HCT116 (cell line): ENCODE results near the gene PCDH1. TPM values are rescaled to one million over a fixed set of nuclear protein-coding genes. Genes with fewer than 3 reads are reported as not detected.

ENCODE experiments used
- ATAC-seq: fragments of 200-7000 bp; cut with Tn5 transposase; 2 replicates; pipeline ENCODE4 v1.9.1; 2020; ENCODE audit warnings: mild to moderate bottlenecking, moderate library complexity
- BruUV-seq: library from RNA; stranded (reverse); fragments of 400-500 nt; replicated peaks from 2 replicates; lab custom pipeline; 2021; lab: Mats Ljungman, UMichigan
- CTCF ChIA-PET: fragments of 300-600 bp; sonication (Branson Sonifier 250); formaldehyde crosslinking; loops from one replicate; lab custom pipeline; 2021; ENCODE audit warnings: antibody characterized with exemption; lab: Charles Lee
- POLR2A ChIA-PET: fragments of 300-600, 350-600 bp; sonication (Branson Sonifier 250); formaldehyde crosslinking; loops from one replicate; lab custom pipeline; 2021; ENCODE audit warnings: antibody characterized with exemption; lab: Charles Lee
- RAD21 ChIA-PET, 2 experiments: fragments of 300-600 bp; sonication (Branson Sonifier 250); formaldehyde crosslinking; loops; one replicate each; lab custom pipeline; 2023; ENCODE audit warnings: low total read pairs in 2 of 2; ENCODE audit not compliant: uncharacterized antibody in 2 of 2, unreplicated experiment in 2 of 2, low non-redundant PET in 1 of 2; lab: Charles Lee
- DNase-seq: peaks from one replicate; pipeline ENCODE4 v3.0.0-alpha.2; 2010; ENCODE audit warnings: low read depth, low spot score
- H2AFZ ChIP-seq: fragments of 200-600 bp; shearing (Covaris generic), sonication (generic); 2 replicates; pipeline ENCODE4 v1.6.1; 2017; ENCODE audit warnings: low read depth, mixed run types, mixed read lengths, antibody characterized with exemption, low read length; ENCODE audit not compliant: poor library complexity, severe bottlenecking
- H3K27ac ChIP-seq: 2 replicates; pipeline ENCODE4 v1.5.1; 2012; ENCODE audit warnings: low read depth, low read length
- H3K27me3 ChIP-seq: fragments of 200-600 bp; sonication (generic); 2 replicates; pipeline ENCODE4 v1.6.1; 2016; ENCODE audit warnings: mixed run types, low read length, mixed read lengths; ENCODE audit not compliant: insufficient read depth
- H3K36me3 ChIP-seq, 2 experiments: fragments of 200-500 bp in 1 of 2; fragments of 200-600 bp in 1 of 2; sonication (Bioruptor generic) in 1 of 2; sonication (generic) in 1 of 2; 2 replicates each; pipeline versions ENCODE4 v1.5.1 to v1.6.1; 2014 to 2016; ENCODE audit warnings: low read length in 2 of 2, inconsistent platforms in 1 of 2, mixed read lengths in 1 of 2, mixed run types in 1 of 2; ENCODE audit not compliant: insufficient read depth in 2 of 2, control insufficient read depth in 1 of 2
- H3K4me1 ChIP-seq, 2 experiments: fragments of 200-600 bp in 1 of 2; sonication (generic) in 1 of 2; 2 replicates each; pipeline versions ENCODE4 v1.5.1 to v1.6.1; 2012 to 2017; ENCODE audit warnings: low read length in 2 of 2, inconsistent platforms in 1 of 2, mild to moderate bottlenecking in 1 of 2, mixed read lengths in 1 of 2, mixed run types in 1 of 2, moderate library complexity in 1 of 2; ENCODE audit not compliant: insufficient read depth in 2 of 2, control insufficient read depth in 1 of 2
- H3K4me2 ChIP-seq: fragments of 200-600 bp; sonication (generic); 2 replicates; pipeline ENCODE4 v1.6.1; 2017; ENCODE audit warnings: mixed run types, low read length, mixed read lengths
- H3K4me3 ChIP-seq, 2 experiments: fragments of 200-600 bp in 1 of 2; sonication (generic) in 1 of 2; replicated peaks in 1 of 2; 2 replicates each; pipeline ENCODE4 v1.5.1; 2011 to 2016; ENCODE audit warnings: low read length in 2 of 2, control low read depth in 1 of 2, low read depth in 1 of 2, mild to moderate bottlenecking in 1 of 2, mixed read lengths in 1 of 2, mixed run types in 1 of 2
- H3K79me2 ChIP-seq: fragments of 200-600 bp; sonication (generic); 2 replicates; pipeline ENCODE4 v1.6.1; 2017; ENCODE audit warnings: mild to moderate bottlenecking, mixed run types, low read length, moderate library complexity, mixed read lengths; ENCODE audit not compliant: insufficient read depth
- H3K9ac ChIP-seq: fragments of 200-600 bp; sonication (generic); 2 replicates; pipeline ENCODE4 v1.6.1; 2016; ENCODE audit warnings: low read length, mixed read lengths
- H3K9me2 ChIP-seq: fragments of 200-600 bp; sonication (generic), shearing (Covaris generic); 2 replicates; pipeline ENCODE4 v1.6.1; 2017; ENCODE audit warnings: mixed run types, mild to moderate bottlenecking, moderate library complexity; ENCODE audit not compliant: insufficient read depth
- H3K9me3 ChIP-seq, 2 experiments: fragments of 200-500 bp in 1 of 2; fragments of 200-600 bp in 1 of 2; sonication (Bioruptor generic) in 1 of 2; sonication (generic) in 1 of 2; 2 replicates each; pipeline ENCODE4 v1.6.1; 2014 to 2017; ENCODE audit warnings: low read length in 2 of 2, mixed read lengths in 2 of 2, inconsistent platforms in 1 of 2, low read depth in 1 of 2, mild to moderate bottlenecking in 1 of 2, mixed run types in 1 of 2, moderate library complexity in 1 of 2; ENCODE audit not compliant: control insufficient read depth in 1 of 2, insufficient read depth in 1 of 2
- H4K20me1 ChIP-seq: fragments of 200-600 bp; sonication (generic), shearing (Covaris generic); 2 replicates; pipeline ENCODE4 v1.6.1; 2017; ENCODE audit warnings: mixed run types, mild to moderate bottlenecking, moderate library complexity; ENCODE audit not compliant: insufficient read depth
- ATF3 ChIP-seq: IDR thresholded peaks from 2 replicates; pipeline ENCODE4 v1.6.1; 2012
- CEBPB ChIP-seq: IDR thresholded peaks from 2 replicates; pipeline ENCODE4 v1.6.1; 2012; ENCODE audit warnings: low read depth
- ELF1 ChIP-seq: IDR thresholded peaks from 2 replicates; pipeline ENCODE4 v1.6.1; 2012; ENCODE audit warnings: low read depth, borderline replicate concordance
- EZH2phosphoT487 ChIP-seq: fragments of 200-600 bp; IDR thresholded peaks from 2 replicates; pipeline ENCODE4 v1.6.1; 2018; ENCODE audit warnings: antibody characterized with exemption, borderline replicate concordance
- SRF ChIP-seq: IDR thresholded peaks from 2 replicates; pipeline ENCODE4 v1.6.1; 2012; ENCODE audit warnings: low read depth
- TCF7L2 ChIP-seq: IDR thresholded peaks from 2 replicates; pipeline ENCODE4 v1.7.0; 2011; ENCODE audit warnings: borderline replicate concordance, inconsistent platforms; ENCODE audit not compliant: insufficient read depth, insufficient read length; ENCODE audit errors: extremely low read depth
- YY1 ChIP-seq: IDR thresholded peaks from 2 replicates; pipeline ENCODE4 v1.6.1; 2011; ENCODE audit warnings: low read length, low read depth, moderate library complexity, mild to moderate bottlenecking; ENCODE audit not compliant: insufficient replicate concordance; ENCODE audit errors: extremely low read depth
- ZNF274 ChIP-seq: fragments of 200-500 bp; sonication (Bioruptor generic); IDR thresholded peaks from 2 replicates; pipeline ENCODE4 v1.6.1; 2014; ENCODE audit warnings: mild to moderate bottlenecking, low read depth, low read length, inconsistent platforms
- intact Hi-C: fragments of 100-400 bp; cut with micrococcal nuclease; formaldehyde crosslinking; loops from 2 replicates; pipeline ENCODE4 v1.10.0; 2022
- total RNA-seq: library from RNA; stranded (reverse); gene quantifications from one replicate; pipeline ENCODE4 v1.2.1, GENCODE V29; 2021; ENCODE audit not compliant: unreplicated experiment
- TF ChIP-seq, protein P1 (sequence below), 3 experiments: fragments of 200-600 bp in 1 of 3; sonication (generic) in 1 of 3; IDR thresholded peaks in 2 of 3; conservative IDR thresholded peaks in 1 of 3; 2 replicates each; pipeline ENCODE4 v1.5.1; 2012 to 2017; ENCODE audit warnings: low read depth in 2 of 3, low read length in 2 of 3, antibody characterized with exemption in 1 of 3, borderline replicate concordance in 1 of 3, control low read depth in 1 of 3, mild to moderate bottlenecking in 1 of 3, mixed read lengths in 1 of 3, mixed run types in 1 of 3, moderate library complexity in 1 of 3; ENCODE audit not compliant: insufficient read depth in 1 of 3

PCDH1 gene
- total RNA-seq, 1 experiment from 2014 or later = 24.2 TPM

- RAD21 ChIA-PET = no interaction called here
- H3K9me3 ChIP-seq = no peaks in the 10 kb centered on the region
- intact Hi-C loops = no loop called here
- no peak overlapping the region for H3K9ac ChIP-seq
- no peak for ATAC-seq
- no peak overlapping the region for H3K4me3 ChIP-seq
- no peaks in the 10 kb centered on the region for H3K9me2 ChIP-seq
- no peaks in the 10 kb centered on the region for H3K4me1 ChIP-seq
- TF ChIP-seq ZNF274 (no peak), SRF (no peak), EZH2phosphoT487 (no peak), YY1 (no peak), ATF3 (no peak), TCF7L2 (no peak), ELF1 (no peak), CEBPB (no peak)
- TF ChIP-seq, protein P1, sequence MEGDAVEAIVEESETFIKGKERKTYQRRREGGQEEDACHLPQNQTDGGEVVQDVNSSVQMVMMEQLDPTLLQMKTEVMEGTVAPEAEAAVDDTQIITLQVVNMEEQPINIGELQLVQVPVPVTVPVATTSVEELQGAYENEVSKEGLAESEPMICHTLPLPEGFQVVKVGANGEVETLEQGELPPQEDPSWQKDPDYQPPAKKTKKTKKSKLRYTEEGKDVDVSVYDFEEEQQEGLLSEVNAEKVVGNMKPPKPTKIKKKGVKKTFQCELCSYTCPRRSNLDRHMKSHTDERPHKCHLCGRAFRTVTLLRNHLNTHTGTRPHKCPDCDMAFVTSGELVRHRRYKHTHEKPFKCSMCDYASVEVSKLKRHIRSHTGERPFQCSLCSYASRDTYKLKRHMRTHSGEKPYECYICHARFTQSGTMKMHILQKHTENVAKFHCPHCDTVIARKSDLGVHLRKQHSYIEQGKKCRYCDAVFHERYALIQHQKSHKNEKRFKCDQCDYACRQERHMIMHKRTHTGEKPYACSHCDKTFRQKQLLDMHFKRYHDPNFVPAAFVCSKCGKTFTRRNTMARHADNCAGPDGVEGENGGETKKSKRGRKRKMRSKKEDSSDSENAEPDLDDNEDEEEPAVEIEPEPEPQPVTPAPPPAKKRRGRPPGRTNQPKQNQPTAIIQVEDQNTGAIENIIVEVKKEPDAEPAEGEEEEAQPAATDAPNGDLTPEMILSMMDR (IDR thresholded peaks at IDR 0.05 in 2 of 3, conservative IDR thresholded peaks at IDR 0.05 in 1 of 3; ENCODE audit: borderline replicate concordance in 1 of 3, insufficient read depth in 1 of 3, low read depth in 2 of 3, low read length in 2 of 3) = no peak
- no peak for DNase-seq
- no peaks in the 10 kb centered on the region for H3K27me3 ChIP-seq
- no TSS peak for BruUV-seq
- no peak overlapping the region for H3K4me2 ChIP-seq
- no peaks in the 10 kb centered on the region for H3K36me3 ChIP-seq
- H3K79me2 ChIP-seq = no peaks in the 10 kb centered on the region
- POLR2A ChIA-PET = no interaction called here
- H2AFZ ChIP-seq = no peak overlapping the region
- no peak overlapping the region for H3K27ac ChIP-seq
- H4K20me1 ChIP-seq = no peaks in the 10 kb centered on the region
- CTCF ChIA-PET = no interaction called here
Measured at GRCh38 chr5:141898448-141899049, 20.3 kb upstream of the PCDH1 start.
